Lung (tissue), 12 donors: ENCODE measurements around the gene RGP1. TPM values are rescaled to one million over a fixed set of nuclear protein-coding genes. Genes with fewer than 3 reads are reported as not detected.
A peak's percentile ranks its signal among the peaks of the same experiment; 100 is the strongest.

Experiments
- ATAC-seq: fragments of 200-7000 bp; cut with Tn5 transposase; one replicate; pipeline ENCODE4 v1.9.1; 2020; ENCODE audit warnings: moderate number of reproducible peaks; ENCODE audit not compliant: insufficient read depth, low FRiP score
- DNase-seq, 3 donors: peaks; one replicate each; pipeline ENCODE4 v3.0.0-alpha.2; 2013 to 2017
- H3K27ac ChIP-seq, 2 donors: one replicate each; pipeline ENCODE4 v1.5.1; 2013; ENCODE audit warnings: mild to moderate bottlenecking in 2 of 2, moderate library complexity in 2 of 2, control low read depth in 1 of 2, inconsistent platforms in 1 of 2, low read depth in 1 of 2, low read length in 1 of 2
- H3K27me3 ChIP-seq, 3 donors: one replicate each; pipeline ENCODE4 v1.5.1; 2013; ENCODE audit warnings: low read length in 2 of 3; ENCODE audit not compliant: control insufficient read depth in 3 of 3, insufficient read depth in 3 of 3
- H3K36me3 ChIP-seq, 4 donors: one replicate each; pipeline ENCODE4 v1.5.1; 2013; ENCODE audit warnings: low read length in 4 of 4, mild to moderate bottlenecking in 1 of 4, moderate library complexity in 1 of 4; ENCODE audit not compliant: control insufficient read depth in 4 of 4, insufficient read depth in 4 of 4
- H3K4me1 ChIP-seq, 5 donors: one replicate each; pipeline ENCODE4 v1.5.1; 2013; ENCODE audit warnings: low read length in 5 of 5, mild to moderate bottlenecking in 2 of 5, moderate library complexity in 1 of 5; ENCODE audit not compliant: control insufficient read depth in 5 of 5, insufficient read depth in 5 of 5
- H3K4me3 ChIP-seq: one replicate; pipeline ENCODE4 v1.5.1; 2013; ENCODE audit warnings: mild to moderate bottlenecking, control low read depth, moderate library complexity
- H3K9ac ChIP-seq, 2 donors: one replicate each; pipeline ENCODE4 v1.5.1; 2013; ENCODE audit warnings: low read length in 2 of 2, control low read depth in 1 of 2; ENCODE audit not compliant: insufficient read depth in 1 of 2
- H3K9me3 ChIP-seq, 4 donors: one replicate each; pipeline ENCODE4 v1.5.1; 2013; ENCODE audit warnings: low read length in 3 of 4, mild to moderate bottlenecking in 1 of 4, moderate library complexity in 1 of 4; ENCODE audit not compliant: control insufficient read depth in 4 of 4, insufficient read depth in 3 of 4
- WGBS, 2 donors: extraction: QIAGEN DNeasy Blood & Tissue Kit; methylation state at CpG; one replicate each; pipeline ENCODE4 v1.1.7; 2013; 5-methylcytosine and 5-hydroxymethylcytosine counted together
- polyA plus RNA-seq, 2 donors: library from polyadenylated mRNA; stranded (reverse); fragments of 200-250 nt; gene quantifications; one replicate each; pipeline ENCODE4 v1.2.1, GENCODE V29; 2013
- total RNA-seq, 2 donors: library from RNA; depleted of rRNA in 1 of 2; stranded (reverse); fragments of >200 nt in 1 of 2; gene quantifications; one replicate each; pipeline ENCODE4 v1.2.1, GENCODE V29; 2014 to 2021
- TF ChIP-seq, protein P1 (sequence below): IDR thresholded peaks from 2 replicates; pipeline ENCODE4 v1.5.1; 2012; ENCODE audit warnings: mild to moderate bottlenecking; ENCODE audit errors: control extremely low read depth, extremely low read depth
- donor health status: control.
- donor health status: control.
- donor health status: Bipolar disorder and iron deficiency.
- donor health status: healthy.
- donor health status: DM: yes; HTN: yes; CAD: no.

RGP1 gene
- total and polyA plus RNA-seq, 4 donors: 11.7 to 33.2 (median 12.9) TPM

DNA sequence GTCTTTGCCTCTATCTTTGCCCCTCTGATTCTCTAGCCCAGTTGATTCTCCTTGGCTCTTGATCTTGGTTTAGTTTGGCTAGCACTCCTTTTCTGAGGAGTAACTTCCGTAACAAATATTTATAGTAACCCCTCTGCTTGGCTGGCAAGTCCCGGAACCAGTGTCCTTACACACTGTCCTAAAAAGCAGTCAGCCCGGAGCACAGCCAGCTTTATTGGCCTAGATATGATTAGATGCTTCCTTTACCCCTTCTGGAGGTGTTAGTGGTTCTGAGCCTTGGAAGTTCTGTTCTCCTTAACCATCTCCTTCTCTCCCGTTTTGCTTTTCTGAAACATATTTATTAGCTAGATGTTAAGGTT lies 22.0 kb downstream of the RGP1 start:
- Histone ChIP-seq H3K9me3 (no peaks in the 10 kb centered on the region), H3K9ac (no peak overlapping the region), H3K27me3 (no peaks in the 10 kb centered on the region), H3K36me3 (no peaks in the 10 kb centered on the region), H3K27ac (peak overlapping the region in 1 of 2 donors; percentile 63), H3K4me1 (peaks cover 2 to 34% (median 17%) of the 10 kb centered on the region in 5 donors), H3K4me3 (no peak overlapping the region)
- ATAC-seq (peak; percentile 61), DNase-seq (peak; percentile 41 to 76 (median 65))
- 17 to 54% methylated on average over 4 of the region's 4 CpGs for WGBS, 2 donors
- TF ChIP-seq, protein P1, sequence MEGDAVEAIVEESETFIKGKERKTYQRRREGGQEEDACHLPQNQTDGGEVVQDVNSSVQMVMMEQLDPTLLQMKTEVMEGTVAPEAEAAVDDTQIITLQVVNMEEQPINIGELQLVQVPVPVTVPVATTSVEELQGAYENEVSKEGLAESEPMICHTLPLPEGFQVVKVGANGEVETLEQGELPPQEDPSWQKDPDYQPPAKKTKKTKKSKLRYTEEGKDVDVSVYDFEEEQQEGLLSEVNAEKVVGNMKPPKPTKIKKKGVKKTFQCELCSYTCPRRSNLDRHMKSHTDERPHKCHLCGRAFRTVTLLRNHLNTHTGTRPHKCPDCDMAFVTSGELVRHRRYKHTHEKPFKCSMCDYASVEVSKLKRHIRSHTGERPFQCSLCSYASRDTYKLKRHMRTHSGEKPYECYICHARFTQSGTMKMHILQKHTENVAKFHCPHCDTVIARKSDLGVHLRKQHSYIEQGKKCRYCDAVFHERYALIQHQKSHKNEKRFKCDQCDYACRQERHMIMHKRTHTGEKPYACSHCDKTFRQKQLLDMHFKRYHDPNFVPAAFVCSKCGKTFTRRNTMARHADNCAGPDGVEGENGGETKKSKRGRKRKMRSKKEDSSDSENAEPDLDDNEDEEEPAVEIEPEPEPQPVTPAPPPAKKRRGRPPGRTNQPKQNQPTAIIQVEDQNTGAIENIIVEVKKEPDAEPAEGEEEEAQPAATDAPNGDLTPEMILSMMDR: no peak

DNA sequence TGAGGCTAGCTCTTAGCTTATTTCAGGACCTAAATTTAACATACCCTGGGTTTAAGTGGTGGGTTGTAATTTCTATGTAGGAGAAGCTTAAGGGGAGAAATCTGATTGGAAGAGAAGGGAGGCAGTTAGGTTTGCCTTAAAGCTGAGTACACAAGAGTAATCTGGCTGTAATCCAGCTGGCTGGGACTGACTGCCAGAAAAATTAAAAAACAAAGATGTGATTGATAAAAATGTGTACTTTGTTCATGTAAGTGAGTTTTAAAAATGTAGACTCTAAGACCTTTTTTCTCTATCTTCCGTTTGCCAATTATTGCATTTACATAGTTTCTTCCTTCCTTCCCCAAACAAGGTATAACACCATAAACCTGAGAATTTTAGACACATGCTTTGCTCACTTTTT lies 22.4 kb downstream of the RGP1 start:
- DNase-seq: peak; percentile 84 to 97 (median 96)
- H3K4me3 ChIP-seq: no peak overlapping the region
- H3K36me3 ChIP-seq: no peaks in the 10 kb centered on the region
- peaks cover 2 to 34% (median 17%) of the 10 kb centered on the region in 5 donors for H3K4me1 ChIP-seq
- H3K9ac ChIP-seq: no peak overlapping the region
- no peak for ATAC-seq
- H3K9me3 ChIP-seq: no peaks in the 10 kb centered on the region
- 14 to 30% methylated on average over 1 of the region's 1 CpG for WGBS, 2 donors
- TF ChIP-seq, protein P1: no peak
- peak overlapping the region in 1 of 2 donors; percentile 3 for H3K27ac ChIP-seq
- no peaks in the 10 kb centered on the region for H3K27me3 ChIP-seq

DNA sequence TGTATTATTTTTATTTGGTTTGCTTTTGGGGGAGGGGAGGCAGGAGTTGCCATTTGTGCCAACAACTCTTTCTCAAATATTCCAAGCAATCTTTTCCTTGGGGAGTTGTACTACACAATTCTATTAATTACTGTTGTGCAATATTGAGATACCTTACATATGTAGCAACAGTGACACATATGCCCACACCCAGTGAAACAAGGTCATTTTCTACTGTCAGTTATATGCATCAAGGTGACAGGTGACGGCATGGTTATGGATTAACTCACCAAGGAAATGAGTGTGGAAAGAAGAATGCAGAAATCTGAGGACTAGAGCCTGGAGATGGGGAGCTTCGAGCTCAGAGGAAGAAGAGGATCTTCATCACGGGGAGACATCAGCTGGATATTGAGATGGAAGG lies 22.9 kb downstream of the RGP1 start:
- TF ChIP-seq, protein P1: no peak
- Histone ChIP-seq H3K27me3 (no peaks in the 10 kb centered on the region), H3K4me3 (no peak overlapping the region), H3K9ac (no peak overlapping the region), H3K36me3 (no peaks in the 10 kb centered on the region), H3K4me1 (peaks cover 2 to 34% (median 17%) of the 10 kb centered on the region in 5 donors), H3K27ac (no peak overlapping the region), H3K9me3 (no peaks in the 10 kb centered on the region)
- no peak for ATAC-seq
- no peak for DNase-seq
- 45 to 77% methylated on average over 3 of the region's 3 CpGs for WGBS, 2 donors
